OCI-LY7 (cell line): ENCODE data around the gene UEVLD. TPM values are rescaled to one million over a fixed set of nuclear protein-coding genes. Genes with fewer than 3 reads are reported as not detected.

Experiments
- BruUV-seq: library from RNA; stranded (reverse); fragments of 400-500 nt; replicated peaks from 2 replicates; lab custom pipeline; 2021; lab: Mats Ljungman, UMichigan
- CTCF ChIA-PET: fragments of 300-600 bp; sonication (Branson Sonifier 250); formaldehyde crosslinking; loops from one replicate; lab custom pipeline; 2022; ENCODE audit warnings: antibody characterized with exemption; ENCODE audit not compliant: unreplicated experiment; lab: Charles Lee
- POLR2A ChIA-PET: fragments of 300-600 bp; sonication (Branson Sonifier 250); formaldehyde crosslinking; loops from one replicate; lab custom pipeline; 2022; ENCODE audit warnings: antibody characterized with exemption; lab: Charles Lee
- DNase-seq: peaks from one replicate; pipeline ENCODE4 v3.0.0-alpha.2; 2015; ENCODE audit warnings: low spot score
- H2AFZ ChIP-seq: fragments of 200-600 bp; sonication (generic), shearing (Covaris generic); 2 replicates; pipeline ENCODE4 v1.6.1; 2014; ENCODE audit warnings: mild to moderate bottlenecking, antibody characterized with exemption, low read length, moderate library complexity
- H3K27ac ChIP-seq: fragments of 200-600 bp; sonication (generic); 2 replicates; pipeline ENCODE4 v1.5.1; 2014; ENCODE audit warnings: mixed run types, low read depth, mild to moderate bottlenecking, moderate library complexity, low read length, inconsistent platforms; ENCODE audit not compliant: poor library complexity, severe bottlenecking
- H3K36me3 ChIP-seq: fragments of 200-600 bp; sonication (generic); 2 replicates; pipeline ENCODE4 v1.6.1; 2014; ENCODE audit warnings: mild to moderate bottlenecking, antibody characterized with exemption, low read length, moderate library complexity, mixed read lengths; ENCODE audit not compliant: insufficient read depth
- H3K4me1 ChIP-seq: fragments of 200-600 bp; sonication (generic); 2 replicates; pipeline ENCODE4 v1.5.1; 2014; ENCODE audit warnings: mild to moderate bottlenecking, low read length; ENCODE audit not compliant: insufficient read depth, poor library complexity, severe bottlenecking
- H3K4me2 ChIP-seq: fragments of 200-600 bp; sonication (generic); 2 replicates; pipeline ENCODE4 v1.6.1; 2014; ENCODE audit warnings: mild to moderate bottlenecking, low read length
- H3K4me3 ChIP-seq: fragments of 200-600 bp; sonication (generic); 2 replicates; pipeline ENCODE4 v1.5.1; 2014; ENCODE audit warnings: mild to moderate bottlenecking, low read depth, low read length; ENCODE audit not compliant: poor library complexity, severe bottlenecking
- H3K79me2 ChIP-seq: fragments of 200-600 bp; sonication (generic); 2 replicates; pipeline ENCODE4 v1.6.1; 2016; ENCODE audit warnings: low read depth, mild to moderate bottlenecking, low read length, moderate library complexity, mixed read lengths; ENCODE audit not compliant: insufficient read depth
- H3K9me2 ChIP-seq: fragments of 200-600 bp; sonication (generic); 2 replicates; pipeline ENCODE4 v1.6.1; 2016; ENCODE audit warnings: mild to moderate bottlenecking, low read length, mixed read lengths; ENCODE audit not compliant: insufficient read depth
- H3K9me3 ChIP-seq: fragments of 200-600 bp; sonication (generic); 2 replicates; pipeline ENCODE4 v1.6.1; 2014; ENCODE audit warnings: mild to moderate bottlenecking, mixed run types, low read length, mixed read lengths
- H4K20me1 ChIP-seq: fragments of 200-600 bp; sonication (generic); 2 replicates; pipeline ENCODE4 v1.6.1; 2014; ENCODE audit warnings: mild to moderate bottlenecking, antibody characterized with exemption, low read length, moderate library complexity, mixed read lengths; ENCODE audit not compliant: insufficient read depth
- CTCF ChIP-seq: fragments of 200-600 bp; sonication (generic); conservative IDR thresholded peaks from 2 replicates; pipeline ENCODE4 v1.5.1; 2014; ENCODE audit warnings: mild to moderate bottlenecking, antibody characterized with exemption, low read length, moderate library complexity, mixed read lengths
- EZH2phosphoT487 ChIP-seq: fragments of 200-600 bp; sonication (generic); IDR thresholded peaks from 2 replicates; pipeline ENCODE4 v1.6.1; 2018; ENCODE audit warnings: low read depth, borderline replicate concordance, mild to moderate bottlenecking, mixed run types, antibody characterized with exemption, low read length, moderate library complexity, mixed read lengths
- intact Hi-C: fragments of 100-400 bp; cut with micrococcal nuclease; formaldehyde crosslinking; loops from one replicate; pipeline ENCODE4 v1.10.0; 2022; ENCODE audit not compliant: unreplicated experiment
- total RNA-seq, 2 experiments: library from RNA; depleted of rRNA in 1 of 2; stranded (reverse); fragments of >200 nt in 1 of 2; shearing (Covaris generic) in 1 of 2; gene quantifications; 2 replicates each; pipeline ENCODE4 v1.2.3, GENCODE V29; 2014 to 2022

UEVLD gene
- total RNA-seq, 2 experiments from 2014 or later, result 1.5 to 3.5 TPM

- Histone ChIP-seq H2AFZ (no peak overlapping the region), H3K4me3 (no peak overlapping the region), H4K20me1 (no peaks in the 10 kb centered on the region), H3K9me2 (no peaks in the 10 kb centered on the region), H3K4me1 (peaks cover 3% of the 10 kb centered on the region), H3K27ac (no peak overlapping the region), H3K4me2 (no peak overlapping the region), H3K9me3 (no peaks in the 10 kb centered on the region), H3K36me3 (peaks cover 90% of the 10 kb centered on the region), H3K79me2 (no peaks in the 10 kb centered on the region)
- no TSS peak for BruUV-seq
- POLR2A ChIA-PET, result interaction anchor here (0.6 to 1.6 kb wide), 3 partner anchors 8 to 505 kb away, joined by 3 to 5 read pairs (median 3); no protein-coding TSS in a partner anchor
- CTCF ChIA-PET, result no interaction called here
- intact Hi-C loops, result loop anchor here (1.0 kb wide), 1 partner anchor 29 kb away; no protein-coding TSS in a partner anchor
- TF ChIP-seq EZH2phosphoT487 (no peak), CTCF (no peak)
- DNase-seq, result no peak
Observed at GRCh38 chr11:18492888-18493287, 95.6 kb downstream of the UEVLD start.

GRCh38 chr11:18491924-18492323 lies 96.6 kb downstream of the UEVLD start:
- CTCF ChIA-PET, result no interaction called here
- no peak for DNase-seq
- POLR2A ChIA-PET, result interaction anchor here (0.5 to 0.9 kb wide), 2 partner anchors 16 to 69 kb away, joined by 3 to 4 read pairs; no protein-coding TSS in a partner anchor
- Histone ChIP-seq H3K4me2 (no peak overlapping the region), H3K27ac (no peak overlapping the region), H2AFZ (no peak overlapping the region), H3K9me3 (no peaks in the 10 kb centered on the region), H3K36me3 (peaks cover 91% of the 10 kb centered on the region), H3K79me2 (no peaks in the 10 kb centered on the region), H3K4me3 (no peak overlapping the region), H4K20me1 (0 out of 2 replicates have a peak, but pooled peaks cover 4% of the 10 kb centered on the region), H3K4me1 (peaks cover 3% of the 10 kb centered on the region), H3K9me2 (no peaks in the 10 kb centered on the region)
- intact Hi-C loops, result loop anchor here (1.0 kb wide), 1 partner anchor 30 kb away; no protein-coding TSS in a partner anchor
- TF ChIP-seq CTCF, result no peak
- TF ChIP-seq EZH2phosphoT487, result no peak
- BruUV-seq, result no TSS peak

DNA sequence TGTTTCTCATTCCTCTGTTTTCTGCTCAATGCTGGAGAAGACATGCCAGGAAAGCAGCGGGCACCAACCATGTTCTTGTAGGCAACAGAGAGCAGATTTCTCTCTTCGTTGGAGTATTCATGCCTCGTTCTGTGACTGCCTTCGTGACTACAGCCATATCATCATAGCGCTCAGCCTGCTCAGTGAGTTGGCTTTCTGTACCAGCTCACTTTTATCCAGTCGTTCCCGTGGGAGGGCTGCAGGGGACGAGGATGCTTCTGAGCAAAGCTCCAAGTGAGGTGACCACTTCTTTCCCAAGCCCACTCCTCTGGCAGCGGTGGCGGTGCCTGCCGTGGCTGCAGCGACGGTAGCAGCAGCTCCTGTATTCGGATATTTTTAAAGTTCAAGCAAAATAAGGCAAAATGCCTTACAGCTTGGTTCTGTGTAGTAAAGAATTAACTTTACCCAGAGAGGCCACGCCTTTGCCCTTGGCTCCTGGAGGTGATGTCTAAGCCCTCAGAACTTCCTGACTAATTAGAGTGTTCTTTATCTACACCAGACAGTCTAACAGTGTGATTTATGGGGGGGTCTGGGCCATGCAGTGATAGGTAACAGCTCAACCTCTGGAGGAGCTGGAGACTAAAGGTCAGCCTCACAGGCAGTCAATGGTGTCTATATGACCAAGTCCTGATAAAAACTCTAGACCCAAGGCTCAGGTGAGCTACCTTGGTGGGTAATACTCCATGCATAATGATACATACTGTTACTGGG lies 97.6 kb downstream of the UEVLD start:
- peaks cover 87% of the 10 kb centered on the region for H3K36me3 ChIP-seq
- no peak for TF ChIP-seq CTCF

More for the DNA sequence above, 97.6 kb downstream of the UEVLD start:
- Histone ChIP-seq H3K4me1 (peaks cover 3% of the 10 kb centered on the region), H3K79me2 (no peaks in the 10 kb centered on the region), H3K27ac (no peak overlapping the region), H3K4me2 (no peak overlapping the region), H3K9me3 (no peaks in the 10 kb centered on the region), H4K20me1 (0 out of 2 replicates have a peak, but pooled peaks cover 4% of the 10 kb centered on the region), H3K9me2 (no peaks in the 10 kb centered on the region), H2AFZ (no peak overlapping the region), H3K4me3 (no peak overlapping the region)
- no TSS peak for BruUV-seq
- intact Hi-C loops, result no loop called here
- ChIA-PET CTCF (no interaction called here), POLR2A (interaction anchor here (0.9 kb wide), 1 partner anchor 17 kb away, joined by 3 read pairs; no protein-coding TSS in a partner anchor)
- no peak for DNase-seq
